ENCODE data around the gene APEH.

Gene APEH

GRCh38 chr3:49701388-49702077 is 27.4 kb downstream of the APEH start:
- no peak overlapping the region for H3K4me3 ChIP-seq (ENCODE audit: low read depth, low read length)
- TF ChIP-seq CTCF (IDR thresholded peaks at IDR 0.05; ENCODE audit: low read depth, low read length): peak; percentile 68

GRCh38 chr3:49702672-49703071 is 28.5 kb downstream of the APEH start:
- no peak for TF ChIP-seq CTCF (IDR thresholded peaks at IDR 0.05; ENCODE audit: low read depth, low read length)
- H3K4me3 ChIP-seq (ENCODE audit: low read depth, low read length): no peak overlapping the region

- TF ChIP-seq CTCF (IDR thresholded peaks at IDR 0.05; ENCODE audit: low read depth, low read length): peak; percentile 93
- H3K4me3 ChIP-seq (ENCODE audit: low read depth, low read length): no peak overlapping the region
These were observed 29.3 kb downstream of the APEH start for GRCh38 chr3:49703443-49703927.

- no peak overlapping the region for H3K4me3 ChIP-seq (ENCODE audit: low read depth, low read length)
- TF ChIP-seq CTCF (IDR thresholded peaks at IDR 0.05; ENCODE audit: low read depth, low read length): no peak
These were observed 29.8 kb downstream of the APEH start for GRCh38 chr3:49703956-49704355.

- TF ChIP-seq CTCF (IDR thresholded peaks at IDR 0.05; ENCODE audit: low read depth, low read length): no peak
- H3K4me3 ChIP-seq (ENCODE audit: low read depth, low read length): no peak overlapping the region
These were observed 30.5 kb downstream of the APEH start for GRCh38 chr3:49704629-49705028.

GRCh38 chr3:49705390-49705960 is 31.3 kb downstream of the APEH start:
- H3K4me3 ChIP-seq (ENCODE audit: low read depth, low read length): no peak overlapping the region
- no peak for TF ChIP-seq CTCF (IDR thresholded peaks at IDR 0.05; ENCODE audit: low read depth, low read length)

- no peak for TF ChIP-seq CTCF (IDR thresholded peaks at IDR 0.05; ENCODE audit: low read depth, low read length)
- H3K4me3 ChIP-seq (ENCODE audit: low read depth, low read length): no peak overlapping the region
These were observed 32.4 kb downstream of the APEH start for GRCh38 chr3:49706456-49707112.
